Measurements from ENCODE around the gene WIPF1.

The WIPF1 gene

DNA sequence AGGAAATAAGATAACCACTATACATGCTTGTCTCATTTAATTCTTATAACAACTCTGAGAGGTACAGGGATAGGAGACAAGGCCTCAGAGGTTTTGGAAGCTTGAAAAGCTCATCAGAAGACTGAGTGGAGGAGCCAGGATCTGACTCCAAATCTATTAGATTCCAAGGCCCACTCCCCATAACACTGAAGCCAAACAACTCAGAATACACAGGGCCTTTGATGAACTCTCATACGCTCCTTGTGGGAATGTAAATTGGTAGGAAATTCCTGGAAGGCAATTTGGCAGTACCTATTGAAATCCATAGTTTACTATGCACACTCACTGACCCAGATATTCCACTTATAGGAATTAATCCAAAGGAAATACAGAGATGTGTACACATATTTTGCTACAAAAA, 27.9 kb downstream of the WIPF1 start:
- H3K9ac ChIP-seq (ENCODE audit: low read length in 5 of 5) = no peak overlapping the region
- peaks cover 0 to 11% (median 0%) of the 10 kb centered on the region in 5 donors for H3K4me1 ChIP-seq (ENCODE audit: control insufficient read depth in 5 of 5, insufficient read depth in 5 of 5, low read length in 5 of 5)
- no peak overlapping the region for H3K4me3 ChIP-seq (ENCODE audit: low read depth in 1 of 5, low read length in 5 of 5)
- H3K27me3 ChIP-seq (ENCODE audit: control insufficient read depth in 5 of 5, insufficient read depth in 4 of 5, low read length in 5 of 5) = no peaks in the 10 kb centered on the region
- H3K36me3 ChIP-seq (ENCODE audit: control insufficient read depth in 5 of 5, insufficient read depth in 5 of 5, low read length in 5 of 5) = peaks cover 21 to 73% (median 50%) of the 10 kb centered on the region in 5 donors
- H3K9me3 ChIP-seq (ENCODE audit: control insufficient read depth in 5 of 5, low read length in 5 of 5) = no peaks in the 10 kb centered on the region
- H3K27ac ChIP-seq (ENCODE audit: low read depth, low read length) = no peak overlapping the region

GRCh38 chr2:174568425-174568824, 29.2 kb downstream of the WIPF1 start:
- no peaks in the 10 kb centered on the region for H3K27me3 ChIP-seq (ENCODE audit: control insufficient read depth in 5 of 5, insufficient read depth in 4 of 5, low read length in 5 of 5)
- peaks cover 0 to 9% (median 0%) of the 10 kb centered on the region in 5 donors for H3K4me1 ChIP-seq (ENCODE audit: control insufficient read depth in 5 of 5, insufficient read depth in 5 of 5, low read length in 5 of 5)
- H3K36me3 ChIP-seq (ENCODE audit: control insufficient read depth in 5 of 5, insufficient read depth in 5 of 5, low read length in 5 of 5) = peaks cover 21 to 73% (median 44%) of the 10 kb centered on the region in 5 donors
- no peaks in the 10 kb centered on the region for H3K9me3 ChIP-seq (ENCODE audit: control insufficient read depth in 5 of 5, low read length in 5 of 5)
- H3K27ac ChIP-seq (ENCODE audit: low read depth, low read length) = no peak overlapping the region
- no peak overlapping the region for H3K9ac ChIP-seq (ENCODE audit: low read length in 5 of 5)
- H3K4me3 ChIP-seq (ENCODE audit: low read depth in 1 of 5, low read length in 5 of 5) = no peak overlapping the region

GRCh38 chr2:174566871-174567270, 30.7 kb downstream of the WIPF1 start:
- H3K27ac ChIP-seq (ENCODE audit: low read depth, low read length) = no peak overlapping the region
- H3K36me3 ChIP-seq (ENCODE audit: control insufficient read depth in 5 of 5, insufficient read depth in 5 of 5, low read length in 5 of 5) = peaks cover 21 to 77% (median 40%) of the 10 kb centered on the region in 5 donors
- H3K27me3 ChIP-seq (ENCODE audit: control insufficient read depth in 5 of 5, insufficient read depth in 4 of 5, low read length in 5 of 5) = no peaks in the 10 kb centered on the region
- H3K9me3 ChIP-seq (ENCODE audit: control insufficient read depth in 5 of 5, low read length in 5 of 5) = no peaks in the 10 kb centered on the region
- H3K9ac ChIP-seq (ENCODE audit: low read length in 5 of 5) = no peak overlapping the region
- no peak overlapping the region for H3K4me3 ChIP-seq (ENCODE audit: low read depth in 1 of 5, low read length in 5 of 5)
- H3K4me1 ChIP-seq (ENCODE audit: control insufficient read depth in 5 of 5, insufficient read depth in 5 of 5, low read length in 5 of 5) = peaks cover 0 to 5% (median 0%) of the 10 kb centered on the region in 5 donors

GRCh38 chr2:174563530-174564282, 33.9 kb downstream of the WIPF1 start:
- H3K27ac ChIP-seq (ENCODE audit: low read depth, low read length) = no peak overlapping the region
- H3K4me1 ChIP-seq (ENCODE audit: control insufficient read depth in 5 of 5, insufficient read depth in 5 of 5, low read length in 5 of 5) = peaks cover 2 to 13% (median 9%) of the 10 kb centered on the region in 5 donors
- H3K4me3 ChIP-seq (ENCODE audit: low read depth in 1 of 5, low read length in 5 of 5) = no peak overlapping the region
- peaks cover 22 to 63% (median 25%) of the 10 kb centered on the region in 5 donors for H3K36me3 ChIP-seq (ENCODE audit: control insufficient read depth in 5 of 5, insufficient read depth in 5 of 5, low read length in 5 of 5)
- H3K9me3 ChIP-seq (ENCODE audit: control insufficient read depth in 5 of 5, low read length in 5 of 5) = no peaks in the 10 kb centered on the region
- H3K27me3 ChIP-seq (ENCODE audit: control insufficient read depth in 5 of 5, insufficient read depth in 4 of 5, low read length in 5 of 5) = no peaks in the 10 kb centered on the region
- no peak overlapping the region for H3K9ac ChIP-seq (ENCODE audit: low read length in 5 of 5)

DNA sequence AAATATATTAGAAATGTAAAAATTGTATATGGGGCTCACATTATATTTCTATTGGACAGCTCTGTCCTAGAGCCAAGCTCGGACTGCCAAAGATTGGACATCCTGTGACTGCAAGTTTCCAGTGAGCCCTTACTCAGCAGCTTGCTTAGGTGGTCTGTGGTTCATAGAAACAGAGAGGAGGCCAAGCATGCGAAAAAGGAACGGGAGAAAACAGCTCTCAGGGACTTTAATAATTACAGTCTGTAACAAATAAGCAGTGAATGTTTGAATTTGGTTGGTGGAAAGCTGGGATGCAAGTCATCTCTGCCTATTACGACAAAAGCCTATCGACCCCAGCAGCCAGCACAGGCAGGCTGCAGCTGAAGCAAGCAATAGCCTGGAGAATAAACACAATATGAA, 35.6 kb downstream of the WIPF1 start:
- peaks cover 15 to 58% (median 17%) of the 10 kb centered on the region in 5 donors for H3K36me3 ChIP-seq (ENCODE audit: control insufficient read depth in 5 of 5, insufficient read depth in 5 of 5, low read length in 5 of 5)
- no peak overlapping the region for H3K4me3 ChIP-seq (ENCODE audit: low read depth in 1 of 5, low read length in 5 of 5)
- H3K4me1 ChIP-seq (ENCODE audit: control insufficient read depth in 5 of 5, insufficient read depth in 5 of 5, low read length in 5 of 5) = peaks cover 2 to 15% (median 9%) of the 10 kb centered on the region in 5 donors
- H3K27me3 ChIP-seq (ENCODE audit: control insufficient read depth in 5 of 5, insufficient read depth in 4 of 5, low read length in 5 of 5) = no peaks in the 10 kb centered on the region
- H3K9ac ChIP-seq (ENCODE audit: low read length in 5 of 5) = no peak overlapping the region
- no peaks in the 10 kb centered on the region for H3K9me3 ChIP-seq (ENCODE audit: control insufficient read depth in 5 of 5, low read length in 5 of 5)
- peak overlapping the region; percentile 66 for H3K27ac ChIP-seq (ENCODE audit: low read depth, low read length)

DNA sequence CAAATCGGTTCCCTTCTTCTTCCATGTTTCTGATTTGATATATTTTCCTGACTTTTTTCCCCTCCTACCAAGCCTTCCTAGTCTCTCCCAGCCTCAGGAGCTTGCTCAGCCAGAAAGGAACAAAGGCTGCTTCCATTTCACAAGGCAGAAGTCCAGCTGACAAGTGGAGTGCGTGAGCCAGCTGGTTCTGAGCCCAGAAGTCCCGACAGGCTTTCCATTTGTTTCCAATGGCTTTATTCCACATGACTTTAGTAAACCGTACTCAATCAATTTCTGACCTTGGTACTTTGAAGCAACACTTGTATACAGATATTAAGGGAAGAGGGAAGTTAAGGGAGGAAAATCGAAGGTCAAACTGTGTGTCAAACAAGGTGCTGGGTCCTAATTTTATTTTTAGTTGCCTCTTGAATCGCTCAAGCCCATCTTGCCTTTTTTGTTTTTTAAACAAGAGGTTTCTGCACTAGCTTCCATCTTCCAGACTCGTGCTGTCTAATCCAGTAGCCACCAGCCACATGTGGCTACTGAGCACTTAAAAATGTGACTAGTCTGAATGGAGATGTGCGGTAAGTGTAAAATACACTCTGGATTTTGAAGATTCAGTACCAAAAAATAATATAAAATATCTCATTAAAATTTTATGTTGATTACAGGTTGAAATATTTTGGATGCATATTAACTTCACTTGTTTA, 36.2 kb downstream of the WIPF1 start:
- H3K9ac ChIP-seq (ENCODE audit: low read length in 5 of 5) = peak overlapping the region in 1 of 5 donors; percentile 10
- no peak overlapping the region for H3K4me3 ChIP-seq (ENCODE audit: low read depth in 1 of 5, low read length in 5 of 5)
- H3K4me1 ChIP-seq (ENCODE audit: control insufficient read depth in 5 of 5, insufficient read depth in 5 of 5, low read length in 5 of 5) = peaks cover 2 to 16% (median 9%) of the 10 kb centered on the region in 5 donors
- H3K36me3 ChIP-seq (ENCODE audit: control insufficient read depth in 5 of 5, insufficient read depth in 5 of 5, low read length in 5 of 5) = peaks cover 11 to 54% (median 13%) of the 10 kb centered on the region in 5 donors
- no peaks in the 10 kb centered on the region for H3K9me3 ChIP-seq (ENCODE audit: control insufficient read depth in 5 of 5, low read length in 5 of 5)
- no peaks in the 10 kb centered on the region for H3K27me3 ChIP-seq (ENCODE audit: control insufficient read depth in 5 of 5, insufficient read depth in 4 of 5, low read length in 5 of 5)
- H3K27ac ChIP-seq (ENCODE audit: low read depth, low read length) = peak overlapping the region; percentile 66

DNA sequence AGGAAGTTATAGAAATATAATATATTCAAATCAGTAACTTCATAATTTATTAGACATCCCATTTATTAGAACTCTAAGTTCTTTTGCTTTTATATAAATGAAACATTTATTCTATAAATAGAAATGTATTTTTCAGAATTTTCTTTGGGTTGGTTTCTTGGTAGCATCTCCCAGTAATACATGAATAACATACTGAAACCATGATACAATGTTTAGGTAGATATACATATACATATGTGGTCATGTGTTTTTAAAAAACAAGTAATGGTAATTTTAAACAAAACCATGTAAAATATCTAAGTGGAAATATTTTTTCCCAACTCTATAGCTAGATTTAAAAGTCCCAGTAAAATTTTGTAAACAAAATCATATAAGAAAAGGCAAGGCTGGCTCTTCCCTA, 36.9 kb downstream of the WIPF1 start:
- Histone ChIP-seq H3K36me3 (ENCODE audit: control insufficient read depth in 5 of 5, insufficient read depth in 5 of 5, low read length in 5 of 5) (peaks cover 8 to 48% (median 13%) of the 10 kb centered on the region in 5 donors), H3K27ac (ENCODE audit: low read depth, low read length) (peak overlapping the region; percentile 66), H3K27me3 (ENCODE audit: control insufficient read depth in 5 of 5, insufficient read depth in 4 of 5, low read length in 5 of 5) (no peaks in the 10 kb centered on the region), H3K9ac (ENCODE audit: low read length in 5 of 5) (no peak overlapping the region), H3K4me1 (ENCODE audit: control insufficient read depth in 5 of 5, insufficient read depth in 5 of 5, low read length in 5 of 5) (peaks cover 2 to 23% (median 9%) of the 10 kb centered on the region in 5 donors), H3K4me3 (ENCODE audit: low read depth in 1 of 5, low read length in 5 of 5) (no peak overlapping the region), H3K9me3 (ENCODE audit: control insufficient read depth in 5 of 5, low read length in 5 of 5) (no peaks in the 10 kb centered on the region)

- H3K9ac ChIP-seq (ENCODE audit: low read length in 5 of 5) = no peak overlapping the region
- H3K4me1 ChIP-seq (ENCODE audit: control insufficient read depth in 5 of 5, insufficient read depth in 5 of 5, low read length in 5 of 5) = peaks cover under 1 to 22% (median 1%) of the 10 kb centered on the region in 5 donors
- peaks cover 0 to 4% (median 3%) of the 10 kb centered on the region in 5 donors for H3K9me3 ChIP-seq (ENCODE audit: control insufficient read depth in 5 of 5, low read length in 5 of 5)
- H3K4me3 ChIP-seq (ENCODE audit: low read depth in 1 of 5, low read length in 5 of 5) = no peak overlapping the region
- no peaks in the 10 kb centered on the region for H3K27me3 ChIP-seq (ENCODE audit: control insufficient read depth in 5 of 5, insufficient read depth in 4 of 5, low read length in 5 of 5)
- H3K36me3 ChIP-seq (ENCODE audit: control insufficient read depth in 5 of 5, insufficient read depth in 5 of 5, low read length in 5 of 5) = peaks cover 3 to 15% (median 7%) of the 10 kb centered on the region in 5 donors
- peak overlapping the region; percentile 48 for H3K27ac ChIP-seq (ENCODE audit: low read depth, low read length)
Measured at GRCh38 chr2:174555998-174556397, 41.6 kb downstream of the WIPF1 start.

GRCh38 chr2:174554529-174555150, 43.0 kb downstream of the WIPF1 start:
- H3K9me3 ChIP-seq (ENCODE audit: control insufficient read depth in 5 of 5, low read length in 5 of 5) = peaks cover 0 to 4% (median 3%) of the 10 kb centered on the region in 5 donors
- no peak overlapping the region for H3K9ac ChIP-seq (ENCODE audit: low read length in 5 of 5)
- peaks cover 0 to 23% (median 0%) of the 10 kb centered on the region in 5 donors for H3K4me1 ChIP-seq (ENCODE audit: control insufficient read depth in 5 of 5, insufficient read depth in 5 of 5, low read length in 5 of 5)
- H3K36me3 ChIP-seq (ENCODE audit: control insufficient read depth in 5 of 5, insufficient read depth in 5 of 5, low read length in 5 of 5) = peaks cover 3 to 15% (median 7%) of the 10 kb centered on the region in 5 donors
- no peaks in the 10 kb centered on the region for H3K27me3 ChIP-seq (ENCODE audit: control insufficient read depth in 5 of 5, insufficient read depth in 4 of 5, low read length in 5 of 5)
- peak overlapping the region; percentile 48 for H3K27ac ChIP-seq (ENCODE audit: low read depth, low read length)
- H3K4me3 ChIP-seq (ENCODE audit: low read depth in 1 of 5, low read length in 5 of 5) = no peak overlapping the region

All from subcutaneous abdominal adipose tissue (tissue), 5 donors.